ENCODE data around the gene LRRC14B. TPM values are rescaled to one million over a fixed set of nuclear protein-coding genes. Genes with fewer than 3 reads are reported as not detected.

LRRC14B gene
- total and polyA plus RNA-seq, 2 of the 13 experiments (the other 11 are each of a cell fraction or from before 2014, with no cell fraction given) = not detected

- ChIA-PET POLR2A (no interaction called here), CTCF (ENCODE audit: low intra/inter-chr PET ratio, low total read pairs) (no interaction called here)
- Histone ChIP-seq H3K27me3 (ENCODE audit: control insufficient read depth in 1 of 2, insufficient read depth in 2 of 2, low read length in 2 of 2) (peaks cover 0 to 26% of the 10 kb centered on the region in 2 experiments; a peak in 4 of 5 replicates), H3K36me3 (replicated peaks in 1 of 2; ENCODE audit: control insufficient read depth in 1 of 2, insufficient read depth in 2 of 2, low read length in 2 of 2) (no peaks in the 10 kb centered on the region), H3K4me2 (ENCODE audit: low read depth, low read length) (no peak overlapping the region), H4K20me1 (ENCODE audit: insufficient read depth, low read length) (no peaks in the 10 kb centered on the region), H3K4me1 (ENCODE audit: insufficient read depth, low read length) (peaks cover 23% of the 10 kb centered on the region), H3K79me2 (ENCODE audit: insufficient read depth, low read length) (no peaks in the 10 kb centered on the region), H3K9me3 (ENCODE audit: low read length) (no peaks in the 10 kb centered on the region), H3K27ac (ENCODE audit: extremely low read length, insufficient read depth, low read length) (no peak overlapping the region), H3K9ac (ENCODE audit: insufficient read depth, low read depth, low read length) (no peak overlapping the region), H3K4me3 (replicated peaks in 1 of 3; ENCODE audit: insufficient read depth in 1 of 3, low read depth in 2 of 3, low read length in 3 of 3) (no peak overlapping the region), H2AFZ (ENCODE audit: low read length) (no peak overlapping the region)
- WGBS (ENCODE audit: low lambda C conversion rate) = 52% methylated on average over 20 of the region's 28 CpGs
- no TSS peak for BruUV-seq (replicated peaks)
- intact Hi-C loops (cut with micrococcal nuclease; ENCODE audit: unreplicated experiment) (no loop called here), in situ Hi-C loops (cut with HindIII; ENCODE audit: extremely low pct_ligation_motif_present, low pct_unique_long_range_greater_than_20kb) (no loop called here)
- no peak for DNase-seq (ENCODE audit: low spot score)
- ATAC-seq = no peak
- FAIRE-seq = no peak
- no peak for TF ChIP-seq SRSF9 (IDR thresholded peaks at IDR 0.05; ENCODE audit: borderline replicate concordance, insufficient read depth, low read depth, low read length, poor library complexity, severe bottlenecking)
- TF ChIP-seq ZNF430 (CRISPR knock-in tag; IDR thresholded peaks at IDR 0.05) = no peak
- TF ChIP-seq ZNF276 (CRISPR knock-in tag; IDR thresholded peaks at IDR 0.05; ENCODE audit: low read depth) = no peak
- TF ChIP-seq MBD4 (IDR thresholded peaks at IDR 0.05; ENCODE audit: borderline replicate concordance, low read length) = no peak
- no peak for TF ChIP-seq GLI4 (CRISPR knock-in tag; IDR thresholded peaks at IDR 0.05; ENCODE audit: borderline replicate concordance)
- no peak for TF ChIP-seq HMGXB3 (CRISPR knock-in tag; IDR thresholded peaks at IDR 0.05; ENCODE audit: borderline replicate concordance)
- TF ChIP-seq FIP1L1 (IDR thresholded peaks at IDR 0.05; ENCODE audit: borderline replicate concordance, insufficient read depth, low read depth, low read length) = no peak
- TF ChIP-seq ZNF317 (CRISPR knock-in tag; IDR thresholded peaks at IDR 0.05) = no peak
- TF ChIP-seq ZNF790 (CRISPR knock-in tag; IDR thresholded peaks at IDR 0.05; ENCODE audit: borderline replicate concordance) = no peak
- TF ChIP-seq DMAP1 (CRISPR knock-in tag; IDR thresholded peaks at IDR 0.05) = no peak
- no peak for TF ChIP-seq TCF12 (IDR thresholded peaks at IDR 0.05)
- no peak for TF ChIP-seq TCF12 (CRISPR knock-in tag; IDR thresholded peaks at IDR 0.05)
- no peak for TF ChIP-seq ZNF503 (CRISPR knock-in tag; IDR thresholded peaks at IDR 0.05)
- no peak for TF ChIP-seq ZNF557 (CRISPR knock-in tag; IDR thresholded peaks at IDR 0.05)
- no peak for TF ChIP-seq RCOR2 (CRISPR knock-in tag; IDR thresholded peaks at IDR 0.05)
- no peak for TF ChIP-seq ATF7-NPFF (CRISPR knock-in tag; IDR thresholded peaks at IDR 0.05; ENCODE audit: low read depth)
These were observed 4.9 kb upstream of the LRRC14B start for GRCh38 chr5:186091-187041.
